Left ventricle myocardium inferior (tissue), 1 donor: Measurements from ENCODE around the gene GPT2. TPM values are rescaled to one million over a fixed set of nuclear protein-coding genes. Genes with fewer than 3 reads are reported as not detected.

Experiments used
- DNase-seq: peaks from one replicate; pipeline ENCODE4 v3.0.0-alpha.2; 2020
- H3K27ac ChIP-seq: fragments of 200-600 bp; replicated peaks from 2 replicates; pipeline ENCODE4 v1.8.0; 2021
- H3K27me3 ChIP-seq: fragments of 200-600 bp; 2 replicates; pipeline ENCODE4 v1.8.0; 2021; ENCODE audit warnings: low read depth
- H3K36me3 ChIP-seq: fragments of 200-600 bp; 2 replicates; pipeline ENCODE4 v1.8.0; 2021
- H3K4me1 ChIP-seq: fragments of 200-600 bp; 2 replicates; pipeline ENCODE4 v1.8.0; 2021
- H3K4me3 ChIP-seq: fragments of 200-600 bp; 2 replicates; pipeline ENCODE4 v1.8.0; 2021; ENCODE audit warnings: mild to moderate bottlenecking, moderate library complexity
- H3K9me3 ChIP-seq: fragments of 200-600 bp; replicated peaks from 2 replicates; pipeline ENCODE4 v1.8.0; 2021
- intact Hi-C: fragments of 100-400 bp; cut with micrococcal nuclease; formaldehyde crosslinking; loops from one replicate; pipeline ENCODE4 v1.11.0; 2022
- total RNA-seq: library from RNA; stranded (reverse); fragmentation: NEBNext Ultra II Directional; extraction: Animal tissue kit (Norgen Biotek cat#: 25700); gene quantifications from one replicate; pipeline ENCODE4 v1.2.1, GENCODE V29; 2021
- TF ChIP-seq, protein P1 (sequence below): fragments of 200-600 bp; IDR thresholded peaks from 2 replicates; pipeline ENCODE4 v1.8.0; 2021; ENCODE audit warnings: antibody characterized with exemption, mild to moderate bottlenecking, borderline replicate concordance
- donor health status: DM: no; HTN: yes; CAD: no; lungs with severe emphysema.

The GPT2 gene
- total RNA-seq, 1 donor from 2014 or later = 17.8 TPM

DNA sequence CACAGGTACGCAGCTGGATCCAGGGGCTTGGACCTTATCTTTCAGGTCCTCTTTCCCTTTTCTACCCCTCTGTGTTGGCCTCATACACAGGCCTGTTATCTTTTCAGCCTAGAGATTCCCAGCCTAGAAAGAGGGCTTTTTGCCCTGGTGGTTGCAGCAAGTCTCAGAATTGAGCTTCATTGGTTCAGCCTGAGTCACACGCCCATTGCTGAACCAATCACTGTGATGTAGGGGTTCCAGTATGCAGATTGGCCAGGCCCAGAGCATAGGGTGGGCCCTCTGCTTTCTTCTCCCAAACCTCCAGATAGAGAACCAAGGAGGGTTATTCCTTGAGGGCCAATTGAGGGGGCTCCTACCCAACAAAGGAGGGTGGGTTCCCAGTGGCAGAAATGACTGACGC is 32.8 kb downstream of the GPT2 start:
- Histone ChIP-seq H3K36me3 (no peaks in the 10 kb centered on the region), H3K4me3 (no peak overlapping the region), H3K4me1 (no peaks in the 10 kb centered on the region), H3K27me3 (no peaks in the 10 kb centered on the region), H3K27ac (no peak overlapping the region), H3K9me3 (no peaks in the 10 kb centered on the region)
- DNase-seq = no peak
- TF ChIP-seq, protein P1, sequence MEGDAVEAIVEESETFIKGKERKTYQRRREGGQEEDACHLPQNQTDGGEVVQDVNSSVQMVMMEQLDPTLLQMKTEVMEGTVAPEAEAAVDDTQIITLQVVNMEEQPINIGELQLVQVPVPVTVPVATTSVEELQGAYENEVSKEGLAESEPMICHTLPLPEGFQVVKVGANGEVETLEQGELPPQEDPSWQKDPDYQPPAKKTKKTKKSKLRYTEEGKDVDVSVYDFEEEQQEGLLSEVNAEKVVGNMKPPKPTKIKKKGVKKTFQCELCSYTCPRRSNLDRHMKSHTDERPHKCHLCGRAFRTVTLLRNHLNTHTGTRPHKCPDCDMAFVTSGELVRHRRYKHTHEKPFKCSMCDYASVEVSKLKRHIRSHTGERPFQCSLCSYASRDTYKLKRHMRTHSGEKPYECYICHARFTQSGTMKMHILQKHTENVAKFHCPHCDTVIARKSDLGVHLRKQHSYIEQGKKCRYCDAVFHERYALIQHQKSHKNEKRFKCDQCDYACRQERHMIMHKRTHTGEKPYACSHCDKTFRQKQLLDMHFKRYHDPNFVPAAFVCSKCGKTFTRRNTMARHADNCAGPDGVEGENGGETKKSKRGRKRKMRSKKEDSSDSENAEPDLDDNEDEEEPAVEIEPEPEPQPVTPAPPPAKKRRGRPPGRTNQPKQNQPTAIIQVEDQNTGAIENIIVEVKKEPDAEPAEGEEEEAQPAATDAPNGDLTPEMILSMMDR = no peak
- intact Hi-C loops = no loop called here

DNA sequence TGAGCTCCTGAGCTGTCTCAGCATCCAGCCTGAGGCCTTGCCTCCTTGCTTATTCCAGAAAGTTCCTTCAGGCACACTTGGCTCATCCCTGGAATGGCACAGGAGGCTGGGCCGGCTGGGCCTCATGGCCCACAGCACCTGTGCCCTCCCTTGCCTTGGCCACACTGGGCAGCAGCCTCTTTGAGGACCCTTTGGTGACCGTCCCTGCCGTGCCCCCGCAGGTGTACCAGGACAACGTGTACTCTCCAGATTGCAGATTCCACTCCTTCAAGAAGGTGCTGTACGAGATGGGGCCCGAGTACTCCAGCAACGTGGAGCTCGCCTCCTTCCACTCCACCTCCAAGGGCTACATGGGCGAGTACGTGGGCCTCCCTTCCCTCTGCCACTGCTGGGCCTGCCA is 34.2 kb downstream of the GPT2 start:
- no peaks in the 10 kb centered on the region for H3K4me1 ChIP-seq
- H3K9me3 ChIP-seq = no peaks in the 10 kb centered on the region
- DNase-seq = no peak
- TF ChIP-seq, protein P1 = no peak
- no peak overlapping the region for H3K4me3 ChIP-seq
- no peak overlapping the region for H3K27ac ChIP-seq
- H3K36me3 ChIP-seq = peaks cover 6% of the 10 kb centered on the region
- intact Hi-C loops = no loop called here
- H3K27me3 ChIP-seq = no peaks in the 10 kb centered on the region

DNA sequence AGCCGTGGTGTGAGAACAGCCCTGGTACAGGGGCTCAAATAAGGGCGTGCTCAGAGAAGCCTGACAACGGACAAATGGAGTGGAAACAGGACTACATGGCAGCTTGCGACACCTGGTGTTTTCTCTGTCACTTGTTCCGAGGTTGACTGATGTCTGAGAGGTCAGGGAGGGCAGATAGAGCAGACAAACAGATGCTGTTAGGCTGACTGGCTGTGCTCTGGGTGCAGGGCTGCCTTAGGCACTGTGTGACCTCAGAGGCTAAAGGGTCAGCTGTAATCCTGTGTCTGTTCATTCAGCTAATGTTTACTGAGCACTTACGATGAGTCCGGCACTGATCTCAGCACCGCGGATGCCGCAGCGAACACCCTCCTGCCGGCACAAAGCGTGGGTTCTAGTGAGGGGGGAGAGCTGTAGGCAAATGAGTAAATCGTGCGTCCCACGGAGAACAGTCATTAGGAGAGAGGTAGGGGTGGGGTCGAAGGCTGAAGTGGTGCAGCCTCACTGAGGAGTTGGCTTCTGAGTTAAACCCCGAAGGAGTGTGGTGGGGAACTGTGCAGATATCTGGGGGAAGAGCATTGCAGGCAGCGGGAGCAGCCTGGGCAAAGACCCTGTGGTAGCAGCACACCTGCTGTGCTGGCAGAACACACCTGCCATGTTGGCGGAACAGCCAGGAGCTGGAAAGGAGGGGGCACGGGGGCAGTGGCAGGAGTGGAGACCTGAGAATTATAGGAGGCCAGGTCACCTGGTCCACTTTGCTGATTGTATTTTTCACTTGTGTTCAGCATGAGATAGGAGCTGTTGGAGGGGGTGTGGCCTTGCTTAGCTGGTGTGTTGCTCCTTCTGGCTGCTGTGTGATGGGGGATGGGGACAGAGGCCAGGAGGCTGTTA is 35.0 kb downstream of the GPT2 start:
- DNase-seq = no peak
- H3K36me3 ChIP-seq = peaks cover 6% of the 10 kb centered on the region
- intact Hi-C loops = no loop called here
- H3K4me1 ChIP-seq = no peaks in the 10 kb centered on the region
- no peaks in the 10 kb centered on the region for H3K27me3 ChIP-seq
- no peak overlapping the region for H3K27ac ChIP-seq
- H3K4me3 ChIP-seq = no peak overlapping the region
- TF ChIP-seq, protein P1 = no peak
- H3K9me3 ChIP-seq = no peaks in the 10 kb centered on the region

DNA sequence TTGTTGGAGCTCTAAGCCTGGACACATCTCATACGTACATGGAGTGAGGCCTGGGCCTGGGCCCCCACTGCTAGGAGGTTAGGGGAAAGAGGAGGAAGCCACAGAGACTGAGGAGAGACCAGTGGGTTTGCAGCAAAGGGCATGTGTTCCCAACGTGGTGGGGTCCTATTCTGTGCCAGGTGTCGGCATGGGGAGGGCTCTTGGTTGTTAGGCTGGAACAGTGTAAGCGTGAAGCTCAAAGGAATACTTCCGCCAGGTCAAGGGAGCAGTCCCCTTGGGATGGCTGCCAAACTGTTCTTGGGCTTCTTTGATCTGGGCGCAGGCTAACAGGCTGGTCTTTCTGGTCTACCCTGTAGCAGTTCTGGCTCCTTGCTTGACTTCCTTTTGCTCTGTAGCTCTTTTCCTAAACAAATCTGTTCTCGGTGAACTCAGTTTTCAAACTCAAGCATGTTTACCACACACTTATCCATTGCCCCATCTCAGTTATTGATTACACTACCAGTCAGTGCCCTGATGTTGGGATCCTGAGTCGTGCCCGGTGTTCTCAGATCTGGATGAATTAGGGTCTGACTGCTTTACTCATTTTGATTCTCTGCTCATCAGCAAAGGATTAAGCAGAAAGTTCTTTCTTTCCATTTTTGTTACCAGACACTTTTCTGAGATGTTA is 36.4 kb downstream of the GPT2 start:
- intact Hi-C loops = no loop called here
- no peaks in the 10 kb centered on the region for H3K4me1 ChIP-seq
- H3K27me3 ChIP-seq = no peaks in the 10 kb centered on the region
- no peak overlapping the region for H3K4me3 ChIP-seq
- peaks cover 12% of the 10 kb centered on the region for H3K36me3 ChIP-seq
- H3K9me3 ChIP-seq = no peaks in the 10 kb centered on the region
- DNase-seq = no peak
- TF ChIP-seq, protein P1 = no peak
- no peak overlapping the region for H3K27ac ChIP-seq

DNA sequence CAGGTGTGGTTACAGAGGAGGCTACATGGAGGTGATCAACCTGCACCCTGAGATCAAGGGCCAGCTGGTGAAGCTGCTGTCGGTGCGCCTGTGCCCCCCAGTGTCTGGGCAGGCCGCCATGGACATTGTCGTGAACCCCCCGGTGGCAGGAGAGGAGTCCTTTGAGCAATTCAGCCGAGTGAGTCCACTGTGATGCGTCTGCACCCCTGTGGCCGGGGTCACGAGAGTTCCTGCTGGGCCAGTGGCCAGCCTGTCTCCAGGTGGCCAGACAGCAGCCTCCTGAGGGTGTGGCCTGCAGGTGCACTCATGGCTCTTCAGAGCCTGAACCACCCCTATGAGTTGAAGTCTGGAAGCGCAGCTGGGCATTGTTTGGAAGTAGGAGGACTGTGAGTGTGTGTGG is 38.1 kb downstream of the GPT2 start:
- intact Hi-C loops = no loop called here
- no peak overlapping the region for H3K27ac ChIP-seq

More for the DNA sequence above, 38.1 kb downstream of the GPT2 start:
- DNase-seq = no peak
- TF ChIP-seq, protein P1 = no peak
- H3K4me3 ChIP-seq = no peak overlapping the region
- no peaks in the 10 kb centered on the region for H3K27me3 ChIP-seq
- peaks cover 12% of the 10 kb centered on the region for H3K36me3 ChIP-seq
- H3K9me3 ChIP-seq = no peaks in the 10 kb centered on the region
- H3K4me1 ChIP-seq = peaks cover 8% of the 10 kb centered on the region
